GM12878 (cell line): ENCODE data around the gene ARPP21.

ENCODE experiments used
- ATF7 ChIP-seq: fragments of 450-650 bp; IDR thresholded peaks from 2 replicates; pipeline ENCODE4 v1.6.1; 2016; ENCODE audit warnings: low read depth, mild to moderate bottlenecking
- CBFB ChIP-seq: IDR thresholded peaks from 2 replicates; pipeline ENCODE4 v1.6.1; 2016; ENCODE audit warnings: antibody characterized with exemption, low read depth
- CBX5 ChIP-seq: sonication (generic); IDR thresholded peaks from 2 replicates; pipeline ENCODE4 v1.6.1; 2016; ENCODE audit warnings: low read depth, moderate library complexity, mild to moderate bottlenecking, inconsistent platforms
- CTCF ChIP-seq, 3 experiments: IDR thresholded peaks in 2 of 3; conservative IDR thresholded peaks in 1 of 3; 2 replicates each; pipeline ENCODE4 v1.5.1; 2011; ENCODE audit warnings: low read depth in 3 of 3, low read length in 3 of 3, mild to moderate bottlenecking in 3 of 3, control low read depth in 2 of 3, moderate library complexity in 2 of 3, inconsistent platforms in 1 of 3, mixed read lengths in 1 of 3; ENCODE audit not compliant: control insufficient read depth in 2 of 3, insufficient read depth in 1 of 3; ENCODE audit errors: extremely low read depth in 1 of 3
- IRF3 ChIP-seq: fragments of 450-650 bp; IDR thresholded peaks from 2 replicates; pipeline ENCODE4 v1.6.1; 2014; ENCODE audit warnings: mild to moderate bottlenecking
- MLLT1 ChIP-seq: fragments of 450-650 bp; IDR thresholded peaks from 2 replicates; pipeline ENCODE4 v1.6.1; 2016; ENCODE audit warnings: mild to moderate bottlenecking
- SIX5 ChIP-seq: IDR thresholded peaks from 2 replicates; pipeline ENCODE4 v1.6.1; 2011; ENCODE audit warnings: mild to moderate bottlenecking, low read depth, low read length, moderate library complexity; ENCODE audit not compliant: severe bottlenecking
- TAF1 ChIP-seq: IDR thresholded peaks from 2 replicates; pipeline ENCODE4 v1.6.1; 2011; ENCODE audit warnings: mild to moderate bottlenecking, low read depth, low read length, borderline replicate concordance
- USF2 ChIP-seq: IDR thresholded peaks from 2 replicates; pipeline ENCODE4 v1.6.1; 2011; ENCODE audit warnings: low read depth, low read length, improper control_type of control experiment, borderline replicate concordance
- ZBTB33 ChIP-seq: fragments of 450-650 bp; IDR thresholded peaks from 2 replicates; pipeline ENCODE4 v1.6.1; 2017; ENCODE audit warnings: mild to moderate bottlenecking
- ZNF274 ChIP-seq: IDR thresholded peaks from one replicate; pipeline ENCODE4 v1.8.0; 2011; ENCODE audit not compliant: insufficient read length, insufficient read depth

- no peak for TF ChIP-seq CTCF (IDR thresholded peaks at IDR 0.05 in 2 of 3, conservative IDR thresholded peaks at IDR 0.05 in 1 of 3; ENCODE audit: control insufficient read depth in 2 of 3, extremely low read depth in 1 of 3, insufficient read depth in 1 of 3, low read depth in 3 of 3, low read length in 3 of 3)
- TF ChIP-seq CBFB: no peak
- no peak for TF ChIP-seq TAF1
- TF ChIP-seq MLLT1: no peak
- TF ChIP-seq ZNF274: no peak
- no peak for TF ChIP-seq CBX5
- no peak for TF ChIP-seq USF2
- TF ChIP-seq ZBTB33: no peak
- no peak for TF ChIP-seq SIX5
- TF ChIP-seq ATF7: no peak
- no peak for TF ChIP-seq IRF3
These were observed 87.9 kb downstream of the ARPP21 start for GRCh38 chr3:35727179-35727578.
